Astrocyte of the cerebellum (primary cell): ENCODE measurements around the gene HNRNPAB.
A peak's percentile ranks its signal among the peaks of the same experiment; 100 is the strongest.
"Not testable (repeated sequence)": the region's sequence is repeated elsewhere in the genome, so short reads cannot be mapped to it uniquely, and the experiment has no call there.

Experiments used
- DNase-seq: peaks from one replicate; pipeline ENCODE4 v3.0.0-alpha.2; 2011; ENCODE audit warnings: low read depth
- H3K4me3 ChIP-seq: 2 replicates; pipeline ENCODE4 v1.5.1; 2011; ENCODE audit warnings: mild to moderate bottlenecking, low read depth, low read length, moderate library complexity
- CTCF ChIP-seq: IDR thresholded peaks from 2 replicates; pipeline ENCODE4 v1.5.1; 2012; ENCODE audit warnings: low read length, low read depth, moderate library complexity, mild to moderate bottlenecking; ENCODE audit errors: missing control alignments
- in situ Hi-C: cut with HindIII; loops from 2 replicates; pipeline ENCODE4 v1.10.0; 2017; ENCODE audit warnings: low sequenced_read_pairs

Gene HNRNPAB

DNA sequence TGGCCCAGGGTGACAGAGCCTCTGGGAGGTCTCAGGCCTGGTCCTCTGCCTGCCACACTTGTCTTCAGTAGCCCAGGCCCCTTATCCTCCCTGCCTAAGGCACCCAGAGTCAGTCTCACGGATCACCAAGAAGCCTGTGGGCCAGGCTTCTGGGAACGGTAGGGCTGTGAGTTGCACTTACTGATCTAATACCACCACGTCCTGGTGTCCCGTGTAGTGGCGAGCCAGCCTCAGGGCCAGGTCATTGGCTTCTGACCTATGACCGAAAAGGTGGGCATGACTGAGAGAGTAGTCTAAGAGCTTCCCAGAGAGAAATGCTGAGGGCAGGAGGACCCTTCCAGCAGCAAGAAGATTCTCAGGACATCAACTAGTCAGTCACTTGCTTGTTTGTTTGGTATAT, 20.8 kb downstream of the HNRNPAB start:
- in situ Hi-C loops: no loop called here
- TF ChIP-seq CTCF: no peak
- DNase-seq: no peak
- no peak overlapping the region for H3K4me3 ChIP-seq

DNA sequence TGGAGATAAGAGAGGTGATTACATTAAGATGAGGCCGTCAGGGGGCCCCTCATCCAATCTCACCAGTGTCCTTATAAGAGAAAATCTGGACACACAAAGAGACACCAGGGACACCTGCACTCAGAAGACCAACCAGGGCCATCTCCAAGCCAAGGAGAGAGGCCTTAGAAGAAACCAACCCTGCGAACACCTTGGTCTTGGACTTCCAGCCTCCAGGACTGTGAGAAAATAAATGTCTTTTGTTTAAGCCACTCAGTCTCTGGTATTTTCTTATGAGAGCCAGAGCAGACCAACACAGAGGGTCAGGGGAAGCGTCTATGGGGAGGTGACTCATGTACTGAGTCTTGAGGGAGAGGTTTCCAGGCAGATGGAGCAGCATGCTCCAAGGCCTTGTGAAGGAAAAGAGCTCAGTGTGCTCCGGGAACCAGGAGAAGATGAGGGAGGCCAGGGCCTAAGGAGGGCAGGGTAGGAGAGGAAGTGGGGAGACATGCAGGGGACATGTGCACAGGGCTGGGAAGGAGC, 22.9 kb downstream of the HNRNPAB start:
- no peak for TF ChIP-seq CTCF
- no peak overlapping the region for H3K4me3 ChIP-seq
- no peak for DNase-seq
- in situ Hi-C loops: no loop called here

DNA sequence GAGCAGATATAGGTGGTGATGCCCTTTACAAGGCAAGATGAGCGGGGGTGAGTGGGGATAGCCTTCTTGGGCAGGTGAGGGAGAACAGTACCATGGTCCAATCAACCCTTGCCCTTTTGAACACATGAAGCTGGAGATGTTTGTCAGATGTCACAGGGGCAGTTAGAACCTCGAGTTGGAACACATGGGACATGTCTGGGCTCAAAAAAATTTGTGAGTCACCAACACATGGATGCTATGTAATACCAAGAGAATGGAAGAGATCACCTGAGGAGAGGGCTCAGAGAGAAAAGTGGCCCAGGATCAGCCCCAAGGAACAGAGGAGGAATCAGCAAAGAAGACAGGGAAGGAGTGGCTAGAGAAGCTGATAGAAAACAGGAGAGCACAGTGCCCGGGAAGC, 23.6 kb downstream of the HNRNPAB start:
- TF ChIP-seq CTCF: no peak

DNA sequence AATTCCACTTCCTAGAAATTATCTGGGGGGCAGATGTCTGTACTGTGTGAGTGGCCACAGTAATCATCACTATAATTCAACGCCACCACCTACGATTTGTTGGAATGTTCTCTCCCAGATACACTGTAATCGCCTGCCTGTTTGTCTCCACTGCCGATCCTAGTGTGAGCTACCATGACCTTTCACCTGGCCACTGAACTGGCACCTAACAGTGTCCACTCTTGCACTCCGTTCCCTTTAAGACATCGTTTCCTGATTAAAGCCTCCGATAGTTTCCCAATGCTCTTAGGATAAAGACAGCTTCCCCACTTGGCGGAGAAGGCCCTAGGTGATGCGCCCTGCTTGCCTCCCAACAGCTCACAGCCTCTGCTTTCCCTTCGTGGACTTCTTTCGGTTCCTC, 24.3 kb downstream of the HNRNPAB start:
- H3K4me3 ChIP-seq: no peak overlapping the region
- DNase-seq: no peak
- no peak for TF ChIP-seq CTCF
- in situ Hi-C loops: no loop called here

More for the DNA sequence above, 23.6 kb downstream of the HNRNPAB start:
- no peak overlapping the region for H3K4me3 ChIP-seq
- in situ Hi-C loops: no loop called here
- DNase-seq: no peak

- in situ Hi-C loops, DNase-seq, H3K4me3 ChIP-seq: not testable (repeated sequence)
These were observed 24.8 kb downstream of the HNRNPAB start for GRCh38 chr5:178229111-178229510.

- no peak for DNase-seq
- TF ChIP-seq CTCF: no peak
- no peak overlapping the region for H3K4me3 ChIP-seq
- in situ Hi-C loops: no loop called here
These were observed 25.5 kb downstream of the HNRNPAB start for GRCh38 chr5:178229861-178230260.

GRCh38 chr5:178230879-178231538, 26.7 kb downstream of the HNRNPAB start:
- in situ Hi-C loops: no loop called here
- TF ChIP-seq CTCF: no peak
- H3K4me3 ChIP-seq: peak overlapping the region; percentile 86
- DNase-seq: no peak
